Gastrocnemius medialis (tissue), 4 donors: ENCODE results near the gene RPUSD1.

Source experiments
- POLR2A ChIP-seq, 2 donors: fragments of 450-650 bp; IDR thresholded peaks; one replicate each; pipeline ENCODE4 v1.6.1; 2017; ENCODE audit warnings: antibody characterized with exemption in 2 of 2, mild to moderate bottlenecking in 2 of 2, moderate library complexity in 2 of 2
- TF ChIP-seq, protein P1 (sequence below), 5 experiments: fragments of 450-650 bp in 3 of 5; fragments of 200-600 bp in 2 of 5; sonication (generic) in 2 of 5; IDR thresholded peaks in 4 of 5; conservative IDR thresholded peaks in 1 of 5; 1 replicate in 4 of 5; 2 replicates in 1 of 5; pipeline ENCODE4 v1.5.1; 2016 to 2019; ENCODE audit warnings: antibody characterized with exemption in 5 of 5, mild to moderate bottlenecking in 3 of 5, moderate library complexity in 3 of 5

GRCh38 chr16:797686-798085 is 9.5 kb upstream of the RPUSD1 start:
- TF ChIP-seq POLR2A (IDR thresholded peaks at IDR 0.05): no peak
- TF ChIP-seq, protein P1, sequence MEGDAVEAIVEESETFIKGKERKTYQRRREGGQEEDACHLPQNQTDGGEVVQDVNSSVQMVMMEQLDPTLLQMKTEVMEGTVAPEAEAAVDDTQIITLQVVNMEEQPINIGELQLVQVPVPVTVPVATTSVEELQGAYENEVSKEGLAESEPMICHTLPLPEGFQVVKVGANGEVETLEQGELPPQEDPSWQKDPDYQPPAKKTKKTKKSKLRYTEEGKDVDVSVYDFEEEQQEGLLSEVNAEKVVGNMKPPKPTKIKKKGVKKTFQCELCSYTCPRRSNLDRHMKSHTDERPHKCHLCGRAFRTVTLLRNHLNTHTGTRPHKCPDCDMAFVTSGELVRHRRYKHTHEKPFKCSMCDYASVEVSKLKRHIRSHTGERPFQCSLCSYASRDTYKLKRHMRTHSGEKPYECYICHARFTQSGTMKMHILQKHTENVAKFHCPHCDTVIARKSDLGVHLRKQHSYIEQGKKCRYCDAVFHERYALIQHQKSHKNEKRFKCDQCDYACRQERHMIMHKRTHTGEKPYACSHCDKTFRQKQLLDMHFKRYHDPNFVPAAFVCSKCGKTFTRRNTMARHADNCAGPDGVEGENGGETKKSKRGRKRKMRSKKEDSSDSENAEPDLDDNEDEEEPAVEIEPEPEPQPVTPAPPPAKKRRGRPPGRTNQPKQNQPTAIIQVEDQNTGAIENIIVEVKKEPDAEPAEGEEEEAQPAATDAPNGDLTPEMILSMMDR (IDR thresholded peaks at IDR 0.05 in 4 of 5, conservative IDR thresholded peaks at IDR 0.05 in 1 of 5): no peak
